Tibial nerve (tissue), 4 donors: ENCODE results near the gene RRM2.

Source experiments
- EP300 ChIP-seq, 2 donors: sonication (generic); formaldehyde crosslinking; IDR thresholded peaks; one replicate each; pipeline ENCODE4 v1.6.1; 2017; ENCODE audit warnings: antibody characterized with exemption in 2 of 2, mild to moderate bottlenecking in 1 of 2
- POLR2A ChIP-seq, 2 donors: fragments of 450-650 bp; IDR thresholded peaks; one replicate each; pipeline ENCODE4 v1.6.1; 2017; ENCODE audit warnings: antibody characterized with exemption in 2 of 2, mild to moderate bottlenecking in 2 of 2, moderate library complexity in 2 of 2
- TF ChIP-seq, protein P1 (sequence below), 5 experiments: fragments of 200-600 bp in 3 of 5; fragments of 450-650 bp in 2 of 5; sonication (generic) in 3 of 5; IDR thresholded peaks; one replicate each; pipeline ENCODE4 v1.5.1; 2016 to 2019; ENCODE audit warnings: antibody characterized with exemption in 5 of 5, mild to moderate bottlenecking in 3 of 5, moderate library complexity in 2 of 5

DNA sequence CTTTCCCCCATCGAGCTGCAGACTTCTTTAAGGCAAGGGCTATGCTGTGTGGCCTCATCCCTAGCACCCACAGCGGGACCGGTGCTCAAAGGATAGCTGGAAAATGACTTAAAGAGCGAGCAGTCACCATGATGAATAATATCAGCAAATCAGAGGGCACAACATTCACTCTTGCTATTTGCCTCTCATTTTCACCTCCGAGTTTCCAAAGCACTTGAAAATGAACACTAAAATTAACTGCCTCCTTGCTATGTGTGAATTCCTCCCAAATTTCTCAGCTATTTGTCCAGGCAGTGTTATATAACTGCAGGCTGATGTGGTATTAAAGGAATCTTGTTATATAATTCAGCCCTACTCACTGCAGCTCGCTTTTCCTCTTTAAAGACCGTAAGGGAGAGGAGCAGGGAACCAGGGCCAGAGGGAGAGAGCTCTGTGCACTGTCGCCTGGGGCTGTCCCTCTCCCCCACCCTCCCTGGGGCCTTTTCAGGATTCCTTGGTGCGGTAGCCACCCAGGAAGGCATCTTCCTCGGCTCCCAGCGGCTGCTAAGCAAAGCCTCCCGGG is 43.8 kb upstream of the RRM2 start:
- TF ChIP-seq, protein P1, sequence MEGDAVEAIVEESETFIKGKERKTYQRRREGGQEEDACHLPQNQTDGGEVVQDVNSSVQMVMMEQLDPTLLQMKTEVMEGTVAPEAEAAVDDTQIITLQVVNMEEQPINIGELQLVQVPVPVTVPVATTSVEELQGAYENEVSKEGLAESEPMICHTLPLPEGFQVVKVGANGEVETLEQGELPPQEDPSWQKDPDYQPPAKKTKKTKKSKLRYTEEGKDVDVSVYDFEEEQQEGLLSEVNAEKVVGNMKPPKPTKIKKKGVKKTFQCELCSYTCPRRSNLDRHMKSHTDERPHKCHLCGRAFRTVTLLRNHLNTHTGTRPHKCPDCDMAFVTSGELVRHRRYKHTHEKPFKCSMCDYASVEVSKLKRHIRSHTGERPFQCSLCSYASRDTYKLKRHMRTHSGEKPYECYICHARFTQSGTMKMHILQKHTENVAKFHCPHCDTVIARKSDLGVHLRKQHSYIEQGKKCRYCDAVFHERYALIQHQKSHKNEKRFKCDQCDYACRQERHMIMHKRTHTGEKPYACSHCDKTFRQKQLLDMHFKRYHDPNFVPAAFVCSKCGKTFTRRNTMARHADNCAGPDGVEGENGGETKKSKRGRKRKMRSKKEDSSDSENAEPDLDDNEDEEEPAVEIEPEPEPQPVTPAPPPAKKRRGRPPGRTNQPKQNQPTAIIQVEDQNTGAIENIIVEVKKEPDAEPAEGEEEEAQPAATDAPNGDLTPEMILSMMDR (IDR thresholded peaks at IDR 0.05) = no peak
- TF ChIP-seq POLR2A (IDR thresholded peaks at IDR 0.05) (no peak), EP300 (IDR thresholded peaks at IDR 0.05) (no peak)
